Measurements from ENCODE around the gene HIPK2. TPM values are rescaled to one million over a fixed set of nuclear protein-coding genes. Genes with fewer than 3 reads are reported as not detected.

The HIPK2 gene
- total RNA-seq, 1 experiment from 2014 or later, result 33.4 TPM

DNA sequence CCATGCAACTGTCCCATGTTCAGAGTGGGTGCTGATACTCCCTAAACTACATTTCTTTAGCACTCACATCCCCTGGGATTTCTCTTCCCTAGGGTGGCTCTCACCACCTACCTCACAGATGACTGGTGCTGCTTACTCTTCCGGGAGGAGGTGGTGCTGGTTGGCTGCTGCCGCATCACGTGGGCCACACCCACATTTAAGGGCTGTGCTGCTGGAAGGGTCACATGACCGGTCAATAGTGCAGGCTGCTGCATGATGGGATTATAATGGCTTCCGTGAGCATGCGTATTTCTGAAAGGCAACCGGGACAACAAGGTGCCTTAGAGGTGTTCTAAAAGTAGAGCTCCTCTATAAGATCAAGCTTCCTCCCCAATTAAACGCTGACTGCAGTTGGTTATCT lies 177.5 kb downstream of the HIPK2 start:
- Mint-ChIP-seq H3K4me1 (ENCODE audit: low read depth, unreplicated experiment) (peaks cover 23% of the 10 kb centered on the region), H3K27me3 (ENCODE audit: unreplicated experiment) (no peaks in the 10 kb centered on the region), H3K4me3 (ENCODE audit: low read depth, unreplicated experiment) (no peak overlapping the region), H3K36me3 (ENCODE audit: insufficient read depth, unreplicated experiment) (peaks cover 5% of the 10 kb centered on the region), H3K27ac (ENCODE audit: unreplicated experiment) (no peak overlapping the region), H3K9me3 (ENCODE audit: low read depth, unreplicated experiment) (no peaks in the 10 kb centered on the region)
- no peak for DNase-seq
- CTCF ChIA-PET, result interaction anchor here (0.7 kb wide), 1 partner anchor 215 kb away, joined by 4 read pairs; no protein-coding TSS in a partner anchor
- no TSS peak for BruUV-seq (replicated peaks)
- intact Hi-C loops (cut with micrococcal nuclease; ENCODE audit: unreplicated experiment), result no loop called here
- TF ChIP-seq, protein P1, sequence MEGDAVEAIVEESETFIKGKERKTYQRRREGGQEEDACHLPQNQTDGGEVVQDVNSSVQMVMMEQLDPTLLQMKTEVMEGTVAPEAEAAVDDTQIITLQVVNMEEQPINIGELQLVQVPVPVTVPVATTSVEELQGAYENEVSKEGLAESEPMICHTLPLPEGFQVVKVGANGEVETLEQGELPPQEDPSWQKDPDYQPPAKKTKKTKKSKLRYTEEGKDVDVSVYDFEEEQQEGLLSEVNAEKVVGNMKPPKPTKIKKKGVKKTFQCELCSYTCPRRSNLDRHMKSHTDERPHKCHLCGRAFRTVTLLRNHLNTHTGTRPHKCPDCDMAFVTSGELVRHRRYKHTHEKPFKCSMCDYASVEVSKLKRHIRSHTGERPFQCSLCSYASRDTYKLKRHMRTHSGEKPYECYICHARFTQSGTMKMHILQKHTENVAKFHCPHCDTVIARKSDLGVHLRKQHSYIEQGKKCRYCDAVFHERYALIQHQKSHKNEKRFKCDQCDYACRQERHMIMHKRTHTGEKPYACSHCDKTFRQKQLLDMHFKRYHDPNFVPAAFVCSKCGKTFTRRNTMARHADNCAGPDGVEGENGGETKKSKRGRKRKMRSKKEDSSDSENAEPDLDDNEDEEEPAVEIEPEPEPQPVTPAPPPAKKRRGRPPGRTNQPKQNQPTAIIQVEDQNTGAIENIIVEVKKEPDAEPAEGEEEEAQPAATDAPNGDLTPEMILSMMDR (IDR thresholded peaks at IDR 0.05; ENCODE audit: unreplicated experiment), result no peak

- peak; percentile 63 for DNase-seq
- CTCF ChIA-PET, result interaction anchor here (0.9 to 1.3 kb wide), 2 partner anchors 18 to 20 kb away, joined by 3 read pairs; no protein-coding TSS in a partner anchor
- no peaks in the 10 kb centered on the region for H3K9me3 Mint-ChIP-seq (ENCODE audit: low read depth, unreplicated experiment)
Observed at GRCh38 chr7:139598642-139599041, 179.2 kb downstream of the HIPK2 start.

GRCh38 chr7:139597028-139597427 lies 180.8 kb downstream of the HIPK2 start:
- Mint-ChIP-seq H3K36me3 (ENCODE audit: insufficient read depth, unreplicated experiment) (peaks cover 5% of the 10 kb centered on the region), H3K27ac (ENCODE audit: unreplicated experiment) (no peak overlapping the region), H3K4me3 (ENCODE audit: low read depth, unreplicated experiment) (no peak overlapping the region), H3K9me3 (ENCODE audit: low read depth, unreplicated experiment) (no peaks in the 10 kb centered on the region), H3K27me3 (ENCODE audit: unreplicated experiment) (no peaks in the 10 kb centered on the region), H3K4me1 (ENCODE audit: low read depth, unreplicated experiment) (peaks cover 23% of the 10 kb centered on the region)
- intact Hi-C loops (cut with micrococcal nuclease; ENCODE audit: unreplicated experiment), result no loop called here
- no peak for DNase-seq
- no TSS peak for BruUV-seq (replicated peaks)
- CTCF ChIA-PET, result no interaction called here
- TF ChIP-seq, protein P1 (IDR thresholded peaks at IDR 0.05; ENCODE audit: unreplicated experiment), result no peak

More at GRCh38 chr7:139598642-139599041, 179.2 kb downstream of the HIPK2 start:
- H3K36me3 Mint-ChIP-seq (ENCODE audit: insufficient read depth, unreplicated experiment), result peaks cover 5% of the 10 kb centered on the region
- BruUV-seq (replicated peaks), result no TSS peak
- TF ChIP-seq, protein P1 (IDR thresholded peaks at IDR 0.05; ENCODE audit: unreplicated experiment), result no peak
- peaks cover 23% of the 10 kb centered on the region for H3K4me1 Mint-ChIP-seq (ENCODE audit: low read depth, unreplicated experiment)
- H3K4me3 Mint-ChIP-seq (ENCODE audit: low read depth, unreplicated experiment), result no peak overlapping the region
- no peaks in the 10 kb centered on the region for H3K27me3 Mint-ChIP-seq (ENCODE audit: unreplicated experiment)
- peak overlapping the region; percentile 66 for H3K27ac Mint-ChIP-seq (ENCODE audit: unreplicated experiment)
- intact Hi-C loops (cut with micrococcal nuclease; ENCODE audit: unreplicated experiment), result no loop called here

GRCh38 chr7:139596626-139597025 lies 181.2 kb downstream of the HIPK2 start:
- TF ChIP-seq, protein P1 (IDR thresholded peaks at IDR 0.05; ENCODE audit: unreplicated experiment), result no peak
- Mint-ChIP-seq H3K27ac (ENCODE audit: unreplicated experiment) (no peak overlapping the region), H3K36me3 (ENCODE audit: insufficient read depth, unreplicated experiment) (peaks cover 5% of the 10 kb centered on the region), H3K27me3 (ENCODE audit: unreplicated experiment) (no peaks in the 10 kb centered on the region), H3K4me3 (ENCODE audit: low read depth, unreplicated experiment) (no peak overlapping the region), H3K4me1 (ENCODE audit: low read depth, unreplicated experiment) (peaks cover 23% of the 10 kb centered on the region), H3K9me3 (ENCODE audit: low read depth, unreplicated experiment) (no peaks in the 10 kb centered on the region)
- intact Hi-C loops (cut with micrococcal nuclease; ENCODE audit: unreplicated experiment), result no loop called here
- BruUV-seq (replicated peaks), result no TSS peak
- CTCF ChIA-PET, result no interaction called here
- no peak for DNase-seq

Measured in Calu3 (cell line).